ENCODE measurements around the gene CCNK. TPM values are rescaled to one million over a fixed set of nuclear protein-coding genes. Genes with fewer than 3 reads are reported as not detected.

The CCNK gene
- total and polyA plus RNA-seq, 5 donors from 2014 or later, result 8.8 to 139 (median 22.3) TPM

GRCh38 chr14:99475660-99476059 is 5.5 kb upstream of the CCNK start:
- ATAC-seq (ENCODE audit: low read depth in 2 of 2) (no peak), DNase-seq (no peak)
- Histone ChIP-seq H3K36me3 (ENCODE audit: control insufficient read depth, insufficient read depth, low read length) (no peaks in the 10 kb centered on the region), H3K27ac (ENCODE audit: insufficient read depth, low read length, poor library complexity, severe bottlenecking) (no peak overlapping the region), H3K4me3 (ENCODE audit: low read depth, low read length) (no peak overlapping the region), H3K4me1 (ENCODE audit: control insufficient read depth, insufficient read depth, low read length, poor library complexity, severe bottlenecking) (peaks cover 11% of the 10 kb centered on the region), H3K27me3 (ENCODE audit: control insufficient read depth, insufficient read depth, low read length) (no peaks in the 10 kb centered on the region), H3K9me3 (ENCODE audit: control insufficient read depth in 2 of 2, low read length in 2 of 2) (no peaks in the 10 kb centered on the region)
- Mint-ChIP-seq H3K27ac (no peak overlapping the region), H3K9me3 (no peaks in the 10 kb centered on the region), H3K36me3 (peaks cover 3% of the 10 kb centered on the region), H3K4me3 (peak overlapping the region in 1 of 4 donors; percentile 6), H3K4me1 (peaks cover 23 to 42% (median 33%) of the 10 kb centered on the region in 4 donors), H3K27me3 (no peaks in the 10 kb centered on the region)

- Mint-ChIP-seq H3K27ac (no peak overlapping the region), H3K4me1 (peaks cover 27 to 44% (median 35%) of the 10 kb centered on the region in 4 donors), H3K4me3 (no peak overlapping the region), H3K27me3 (peaks cover 4% of the 10 kb centered on the region), H3K9me3 (no peaks in the 10 kb centered on the region), H3K36me3 (peaks cover 3% of the 10 kb centered on the region)
- ATAC-seq (ENCODE audit: low read depth in 2 of 2), result no peak
- Histone ChIP-seq H3K4me1 (ENCODE audit: control insufficient read depth, insufficient read depth, low read length, poor library complexity, severe bottlenecking) (peaks cover 11% of the 10 kb centered on the region), H3K36me3 (ENCODE audit: control insufficient read depth, insufficient read depth, low read length) (no peaks in the 10 kb centered on the region), H3K4me3 (ENCODE audit: low read depth, low read length) (no peak overlapping the region), H3K9me3 (ENCODE audit: control insufficient read depth in 2 of 2, low read length in 2 of 2) (no peaks in the 10 kb centered on the region), H3K27ac (ENCODE audit: insufficient read depth, low read length, poor library complexity, severe bottlenecking) (no peak overlapping the region), H3K27me3 (ENCODE audit: control insufficient read depth, insufficient read depth, low read length) (no peaks in the 10 kb centered on the region)
- DNase-seq, result no peak
Measured at GRCh38 chr14:99476864-99477263, 4.3 kb upstream of the CCNK start.

- Histone ChIP-seq H3K36me3 (ENCODE audit: control insufficient read depth, insufficient read depth, low read length) (no peaks in the 10 kb centered on the region), H3K27ac (ENCODE audit: insufficient read depth, low read length, poor library complexity, severe bottlenecking) (no peak overlapping the region), H3K4me3 (ENCODE audit: low read depth, low read length) (no peak overlapping the region), H3K4me1 (ENCODE audit: control insufficient read depth, insufficient read depth, low read length, poor library complexity, severe bottlenecking) (peaks cover 24% of the 10 kb centered on the region), H3K27me3 (ENCODE audit: control insufficient read depth, insufficient read depth, low read length) (no peaks in the 10 kb centered on the region), H3K9me3 (ENCODE audit: control insufficient read depth in 2 of 2, low read length in 2 of 2) (no peaks in the 10 kb centered on the region)
- no peak for DNase-seq
- H3K36me3 Mint-ChIP-seq, result peaks cover 3% of the 10 kb centered on the region
- H3K9me3 Mint-ChIP-seq, result no peaks in the 10 kb centered on the region
- H3K27me3 Mint-ChIP-seq, result peaks cover 5% of the 10 kb centered on the region
- H3K4me1 Mint-ChIP-seq, result peaks cover 30 to 52% (median 44%) of the 10 kb centered on the region in 4 donors
- peak overlapping the region; percentile 82 to 95 (median 94) for H3K4me3 Mint-ChIP-seq
- no peak for ATAC-seq (ENCODE audit: low read depth in 2 of 2)
- peak overlapping the region in 1 of 3 donors; percentile 56 for H3K27ac Mint-ChIP-seq
Measured at GRCh38 chr14:99478128-99478527, 3.1 kb upstream of the CCNK start.

GRCh38 chr14:99479160-99479905 is 1.9 kb upstream of the CCNK start:
- no peak for ATAC-seq (ENCODE audit: low read depth in 2 of 2)
- Histone ChIP-seq H3K9me3 (ENCODE audit: control insufficient read depth in 2 of 2, low read length in 2 of 2) (no peaks in the 10 kb centered on the region), H3K27me3 (ENCODE audit: control insufficient read depth, insufficient read depth, low read length) (no peaks in the 10 kb centered on the region), H3K4me1 (ENCODE audit: control insufficient read depth, insufficient read depth, low read length, poor library complexity, severe bottlenecking) (peaks cover 33% of the 10 kb centered on the region), H3K36me3 (ENCODE audit: control insufficient read depth, insufficient read depth, low read length) (no peaks in the 10 kb centered on the region), H3K4me3 (ENCODE audit: low read depth, low read length) (peak overlapping the region; percentile 70), H3K27ac (ENCODE audit: insufficient read depth, low read length, poor library complexity, severe bottlenecking) (peak overlapping the region; percentile 42)
- H3K4me3 Mint-ChIP-seq, result peak overlapping the region; percentile 92 to 98 (median 95)
- H3K9me3 Mint-ChIP-seq, result no peaks in the 10 kb centered on the region
- DNase-seq, result peak in 1 of 3 donors; percentile 4
- peaks cover 41 to 60% (median 56%) of the 10 kb centered on the region in 4 donors for H3K4me1 Mint-ChIP-seq
- peaks cover 5% of the 10 kb centered on the region for H3K27me3 Mint-ChIP-seq
- H3K36me3 Mint-ChIP-seq, result peaks cover 3% of the 10 kb centered on the region
- H3K27ac Mint-ChIP-seq, result peak overlapping the region; percentile 18 to 63 (median 56)

GRCh38 chr14:99479906-99480869 is 1.0 kb upstream of the CCNK start, which contains the start of gene SETD3:
TSS of gene SETD3 (minus strand) at chr14:99480859. CDS start at chr14:99465805, 15,054 bp downstream.
- Mint-ChIP-seq H3K4me1 (peaks cover 46 to 65% (median 59%) of the 10 kb centered on the region in 4 donors), H3K27me3 (peaks cover 5% of the 10 kb centered on the region), H3K9me3 (no peaks in the 10 kb centered on the region), H3K27ac (peak within 1 kb of the TSS; percentile 98 to 100 (median 99)), H3K4me3 (peak within 1 kb of the TSS; percentile 98 to 100 (median 99)), H3K36me3 (peaks cover 3% of the 10 kb centered on the region)
- no peaks in the 10 kb centered on the region for H3K9me3 ChIP-seq (ENCODE audit: control insufficient read depth in 2 of 2, low read length in 2 of 2)
- H3K4me1 ChIP-seq (ENCODE audit: control insufficient read depth, insufficient read depth, low read length, poor library complexity, severe bottlenecking), result peaks cover 36% of the 10 kb centered on the region
- no peaks in the 10 kb centered on the region for H3K36me3 ChIP-seq (ENCODE audit: control insufficient read depth, insufficient read depth, low read length)
- H3K27me3 ChIP-seq (ENCODE audit: control insufficient read depth, insufficient read depth, low read length), result no peaks in the 10 kb centered on the region
- H3K27ac ChIP-seq (ENCODE audit: insufficient read depth, low read length, poor library complexity, severe bottlenecking), result peak within 1 kb of the TSS; percentile 95
- H3K4me3 ChIP-seq (ENCODE audit: low read depth, low read length), result peak within 1 kb of the TSS; percentile 100
- ATAC-seq (ENCODE audit: low read depth in 2 of 2) (no peak), DNase-seq (peak; percentile 29 to 41 (median 33))

- Histone ChIP-seq H3K9me3 (ENCODE audit: control insufficient read depth in 2 of 2, low read length in 2 of 2) (no peaks in the 10 kb centered on the region), H3K27me3 (ENCODE audit: control insufficient read depth, insufficient read depth, low read length) (no peaks in the 10 kb centered on the region), H3K36me3 (ENCODE audit: control insufficient read depth, insufficient read depth, low read length) (no peaks in the 10 kb centered on the region), H3K4me3 (ENCODE audit: low read depth, low read length) (peak overlapping the region; percentile 100), H3K27ac (ENCODE audit: insufficient read depth, low read length, poor library complexity, severe bottlenecking) (peak overlapping the region; percentile 95), H3K4me1 (ENCODE audit: control insufficient read depth, insufficient read depth, low read length, poor library complexity, severe bottlenecking) (peaks cover 41% of the 10 kb centered on the region)
- Mint-ChIP-seq H3K4me3 (peak overlapping the region; percentile 98 to 100 (median 99)), H3K9me3 (no peaks in the 10 kb centered on the region), H3K27ac (peak overlapping the region; percentile 98 to 100 (median 99)), H3K36me3 (peaks cover 3% of the 10 kb centered on the region), H3K4me1 (peaks cover 48 to 73% (median 61%) of the 10 kb centered on the region in 4 donors), H3K27me3 (peaks cover 5% of the 10 kb centered on the region)
- ATAC-seq (ENCODE audit: low read depth in 2 of 2), result no peak
- peak; percentile 29 to 53 (median 35) for DNase-seq
Measured at GRCh38 chr14:99481745-99482099, 513 bp downstream of the CCNK start.

GRCh38 chr14:99484106-99484505 is 2.9 kb downstream of the CCNK start:
- no peaks in the 10 kb centered on the region for H3K36me3 ChIP-seq (ENCODE audit: control insufficient read depth, insufficient read depth, low read length)
- no peaks in the 10 kb centered on the region for H3K36me3 Mint-ChIP-seq

More at GRCh38 chr14:99484106-99484505, 2.9 kb downstream of the CCNK start:
- Histone ChIP-seq H3K27me3 (ENCODE audit: control insufficient read depth, insufficient read depth, low read length) (no peaks in the 10 kb centered on the region), H3K27ac (ENCODE audit: insufficient read depth, low read length, poor library complexity, severe bottlenecking) (no peak overlapping the region), H3K4me3 (ENCODE audit: low read depth, low read length) (peak overlapping the region; percentile 13), H3K9me3 (ENCODE audit: control insufficient read depth in 2 of 2, low read length in 2 of 2) (no peaks in the 10 kb centered on the region), H3K4me1 (ENCODE audit: control insufficient read depth, insufficient read depth, low read length, poor library complexity, severe bottlenecking) (peaks cover 37% of the 10 kb centered on the region)
- ATAC-seq (ENCODE audit: low read depth in 2 of 2) (no peak), DNase-seq (no peak)
- Mint-ChIP-seq H3K4me1 (peaks cover 45 to 75% (median 61%) of the 10 kb centered on the region in 4 donors), H3K4me3 (peak overlapping the region in 1 of 4 donors; percentile 99), H3K27me3 (peaks cover 5% of the 10 kb centered on the region), H3K27ac (no peak overlapping the region), H3K9me3 (no peaks in the 10 kb centered on the region)

All from CD4-positive, CD25-positive, alpha-beta regulatory T cell (primary cell).